ENCODE measurements around the gene LCORL.
"Not testable (repeated sequence)": the region's sequence is repeated elsewhere in the genome, so short reads cannot be mapped to it uniquely, and the experiment has no call there.

LCORL gene

DNA sequence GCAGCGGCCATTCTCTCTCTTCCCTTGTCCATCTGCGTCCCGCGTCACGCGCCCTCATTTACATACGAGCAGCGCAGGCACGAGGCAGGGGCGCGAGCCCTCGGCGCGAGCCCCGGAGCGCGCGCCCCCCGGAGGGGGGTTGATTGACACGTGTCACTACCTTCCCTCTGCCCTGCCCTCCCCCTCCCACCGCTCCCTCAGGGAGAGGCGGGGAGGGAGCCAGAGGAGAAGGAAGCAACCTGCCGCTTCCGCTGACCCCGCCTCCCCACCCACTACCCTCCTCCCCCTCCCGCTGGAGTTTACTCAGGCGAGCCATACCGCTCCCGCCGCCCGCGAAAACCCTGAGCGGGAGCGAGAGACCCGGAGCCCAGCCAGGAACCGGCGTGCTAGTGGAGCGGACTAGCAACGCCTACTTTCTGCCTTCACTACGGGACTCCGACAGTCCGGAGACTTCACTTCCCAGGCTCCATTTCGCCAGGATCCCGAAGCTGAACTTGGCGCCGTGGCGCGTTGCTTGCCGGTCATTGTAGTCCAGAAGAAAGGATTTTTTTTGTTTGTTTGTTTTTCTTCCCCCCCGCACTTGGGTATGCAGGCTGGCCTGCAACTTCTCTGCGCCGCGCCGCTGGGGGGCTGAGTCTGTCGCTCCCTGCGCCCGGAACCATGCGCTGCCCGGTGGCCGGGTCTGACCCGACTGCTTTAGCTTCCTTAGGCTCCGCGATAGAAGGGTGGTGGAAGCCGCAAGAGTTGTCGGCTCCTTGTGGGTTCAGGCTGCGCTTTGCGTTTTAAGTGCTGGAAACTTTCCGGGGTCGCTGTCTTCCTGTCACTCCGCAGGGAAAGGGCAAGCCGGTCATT is at the start of gene LCORL:
TSS of gene LCORL (minus strand) at position 36 of the 852 bp plus-strand sequence. CDS start at position 32, 4 bp downstream.
- DNase-seq: peak; percentile 90 to 91

DNA sequence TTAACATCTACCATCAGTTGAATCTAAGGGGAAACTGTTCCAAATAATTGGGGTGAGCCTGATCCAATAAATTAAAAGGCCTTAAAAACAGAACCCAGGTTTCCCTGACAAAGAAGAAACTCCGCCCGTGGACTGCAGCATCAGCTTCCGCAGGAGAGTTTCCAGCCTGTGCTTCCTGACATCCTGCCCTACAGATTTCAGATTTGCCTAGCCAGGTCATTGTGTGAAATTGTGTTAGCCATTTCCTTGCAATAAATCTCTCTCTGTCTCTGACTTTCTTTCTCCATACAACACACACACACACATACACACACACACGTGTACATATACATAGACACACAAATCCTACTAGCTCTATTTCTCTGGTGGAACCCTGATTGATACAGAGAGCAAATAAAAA is 48.3 kb upstream of the LCORL start:
- DNase-seq: no peak

DNA sequence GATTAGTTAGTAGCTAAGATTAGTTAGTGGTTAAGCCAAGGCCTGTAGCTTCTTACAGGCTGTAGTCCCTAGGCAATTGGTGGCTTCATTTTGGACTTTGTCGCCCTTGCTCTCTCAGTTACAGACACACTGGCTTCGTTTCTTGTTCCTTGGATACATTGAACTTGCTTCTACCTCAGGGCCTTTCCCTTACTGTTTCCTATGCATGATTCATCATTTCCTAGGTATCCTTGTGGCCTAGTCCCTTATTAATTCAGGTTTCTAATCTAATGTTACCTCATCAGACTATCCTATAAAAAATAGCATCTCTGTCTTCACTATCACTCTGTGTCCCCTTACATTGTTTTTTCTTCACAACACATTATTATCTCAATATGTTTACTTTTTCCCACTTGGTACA is 45.5 kb upstream of the LCORL start:
- no peak for DNase-seq

DNA sequence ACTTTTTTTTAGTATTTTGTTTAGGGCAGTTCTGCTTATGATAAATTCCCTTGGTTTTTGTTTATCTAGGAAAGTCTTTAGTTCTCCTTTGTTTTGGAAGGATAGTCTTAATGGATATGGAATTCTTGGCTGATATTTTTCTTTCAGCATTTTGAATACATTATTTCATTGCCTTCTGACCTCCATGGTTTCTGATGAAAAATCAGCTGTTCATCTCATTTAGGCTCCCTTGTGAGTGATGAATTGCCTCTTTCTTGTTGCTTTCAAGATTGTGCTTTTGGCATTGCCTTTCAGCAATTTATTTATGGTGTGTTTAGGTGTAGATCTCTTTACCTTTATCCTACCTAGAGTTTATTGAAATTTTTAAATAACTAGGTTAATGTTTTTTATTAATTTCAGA is 41.5 kb upstream of the LCORL start:
- DNase-seq: no peak

DNA sequence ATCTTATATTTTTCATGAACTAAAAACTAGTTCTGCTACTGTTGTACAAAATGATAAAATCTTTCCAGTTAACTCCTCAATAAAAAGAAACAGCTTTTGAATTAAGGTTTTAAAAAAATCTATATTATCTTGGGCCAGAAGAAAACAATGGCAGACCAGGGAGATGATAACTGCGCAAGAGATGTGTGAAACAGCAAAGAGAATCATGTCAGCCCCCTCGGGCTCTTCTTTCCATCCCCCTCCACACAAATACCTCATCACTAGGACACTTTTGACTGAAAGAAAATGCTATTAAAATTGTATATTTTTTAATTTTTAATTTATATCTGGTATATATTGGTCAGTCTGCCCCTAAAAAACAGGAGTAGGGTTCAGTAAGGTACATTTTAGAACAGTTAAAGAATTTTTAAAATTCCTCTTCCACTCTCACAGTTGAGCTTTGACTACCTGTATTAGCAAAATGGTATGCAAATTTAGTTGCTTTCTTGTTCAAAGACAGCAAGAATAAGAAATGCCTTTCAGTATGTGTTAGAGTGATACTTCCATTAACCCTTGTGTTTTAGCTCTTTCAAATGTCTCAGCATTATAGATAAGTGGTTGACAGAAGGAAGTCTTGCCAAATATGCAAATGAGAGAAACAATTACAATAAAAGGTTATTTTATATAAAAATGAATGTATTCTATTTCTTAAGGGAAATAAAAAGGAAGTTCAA is 36.4 kb upstream of the LCORL start:
- no peak for DNase-seq

DNA sequence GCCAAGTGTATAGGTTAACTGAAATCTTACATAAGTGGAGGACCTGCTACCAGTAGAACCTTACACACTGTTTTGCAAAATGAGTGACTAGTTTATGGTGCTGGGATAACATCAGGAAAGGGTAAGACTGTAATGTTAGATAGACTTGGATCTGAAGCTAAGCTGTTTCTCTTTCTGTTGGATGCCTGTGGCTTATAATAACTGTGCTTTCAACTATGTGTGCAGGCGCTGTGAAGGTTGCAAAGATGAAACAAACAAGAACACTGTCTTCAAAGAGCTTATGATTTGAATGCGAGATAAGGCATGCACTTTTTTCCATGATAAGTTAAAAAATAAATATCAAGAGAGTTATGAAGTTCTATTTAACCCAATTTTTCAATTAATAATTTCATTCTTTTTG is 34.5 kb upstream of the LCORL start:
- DNase-seq: no peak

DNA sequence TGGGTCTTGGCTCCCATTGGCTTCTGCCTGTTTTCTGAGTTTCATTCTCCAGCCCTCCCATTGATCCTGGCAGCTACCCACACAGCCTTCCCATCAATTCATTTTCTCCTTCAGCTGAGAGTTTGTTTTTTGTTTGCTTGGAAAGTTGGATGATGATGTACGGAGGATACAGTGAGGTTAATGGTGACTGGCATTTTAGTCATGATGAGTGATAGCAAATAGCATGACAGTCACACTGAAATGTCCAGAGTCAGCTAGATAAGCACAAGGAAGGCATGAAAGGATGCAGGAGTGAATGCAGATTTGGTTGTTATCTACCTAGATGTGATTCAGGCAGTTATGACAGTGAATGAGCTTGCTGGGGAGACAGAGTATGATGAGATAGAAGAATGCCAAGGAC is 30.6 kb upstream of the LCORL start:
- DNase-seq: no peak

DNA sequence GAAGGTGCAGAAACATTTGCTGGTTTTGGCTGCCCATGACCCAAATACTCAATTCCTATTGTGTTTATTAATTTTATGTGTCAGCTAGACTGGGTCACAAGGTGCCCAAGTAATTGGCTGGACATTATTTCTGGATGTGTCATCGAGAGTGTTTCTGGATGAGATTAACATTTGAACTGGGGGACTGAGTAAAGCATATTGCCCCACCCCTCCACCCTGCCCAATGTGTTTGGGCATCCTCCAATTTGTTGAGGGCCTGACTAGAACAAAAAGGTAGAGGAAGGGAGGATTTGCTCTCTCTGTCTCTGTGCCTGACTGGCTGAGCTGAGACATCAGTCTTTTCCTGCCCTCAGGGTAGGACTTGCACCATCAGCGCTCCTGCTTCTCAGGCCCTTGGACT is 29.7 kb upstream of the LCORL start:
- DNase-seq: no peak

DNA sequence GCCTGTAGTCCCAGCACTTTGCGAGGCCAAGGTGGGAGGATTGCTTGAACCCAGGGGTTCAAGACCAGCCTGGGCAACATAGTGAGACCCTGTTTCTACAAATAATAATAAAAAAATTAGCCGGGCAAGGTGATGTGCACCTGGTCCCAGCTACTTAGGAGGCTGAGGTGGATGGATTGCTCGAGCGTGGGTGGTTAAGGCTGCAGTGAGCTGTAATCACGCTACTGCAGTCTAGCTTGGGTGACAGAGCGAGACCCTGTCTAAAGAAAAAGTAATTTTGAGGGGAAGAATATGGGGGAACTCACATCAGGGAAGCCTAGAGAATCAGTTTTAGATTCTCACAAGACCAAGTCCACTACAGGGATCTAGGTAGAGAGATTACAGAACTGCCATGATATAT is 28.9 kb upstream of the LCORL start:
- DNase-seq: no peak

DNA sequence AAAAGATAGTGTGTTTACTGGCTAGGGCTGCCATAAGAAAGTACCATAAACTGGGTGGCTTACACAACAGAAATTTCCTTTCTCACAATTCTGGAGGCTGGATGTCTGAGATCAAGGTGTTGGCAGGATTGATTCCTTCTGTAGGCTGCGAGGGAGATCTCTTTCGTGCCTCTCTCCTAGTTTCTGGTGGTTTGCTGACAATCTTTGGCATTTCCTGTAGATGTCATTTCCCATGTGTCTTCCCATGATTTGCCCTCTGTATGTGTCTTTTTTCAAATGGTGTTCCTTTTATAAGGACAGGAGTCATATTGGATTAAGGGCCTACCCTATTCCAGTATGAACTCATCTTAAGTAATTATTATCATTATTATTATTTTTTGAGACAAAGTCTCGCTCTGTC is 27.9 kb upstream of the LCORL start:
- no peak for DNase-seq

DNA sequence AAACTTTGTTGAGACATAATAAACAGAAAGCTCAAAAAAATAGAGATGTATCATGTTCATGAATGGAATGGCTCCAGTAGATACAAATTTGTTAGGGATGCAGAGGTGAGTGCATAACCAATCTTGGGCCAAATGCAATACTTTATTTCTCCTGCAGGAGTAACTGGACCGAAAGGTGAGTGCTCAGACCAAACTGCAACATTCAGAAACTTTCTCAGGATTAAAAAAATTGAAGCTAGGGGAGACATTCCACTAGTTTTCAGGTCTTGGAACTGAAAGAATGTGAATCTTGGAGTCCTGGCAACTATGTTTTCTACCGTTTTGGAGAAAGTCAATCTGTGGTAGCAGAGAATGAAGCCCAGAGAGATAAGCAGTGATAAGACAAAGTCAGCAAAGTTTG is 21.2 kb upstream of the LCORL start:
- DNase-seq: no peak

DNA sequence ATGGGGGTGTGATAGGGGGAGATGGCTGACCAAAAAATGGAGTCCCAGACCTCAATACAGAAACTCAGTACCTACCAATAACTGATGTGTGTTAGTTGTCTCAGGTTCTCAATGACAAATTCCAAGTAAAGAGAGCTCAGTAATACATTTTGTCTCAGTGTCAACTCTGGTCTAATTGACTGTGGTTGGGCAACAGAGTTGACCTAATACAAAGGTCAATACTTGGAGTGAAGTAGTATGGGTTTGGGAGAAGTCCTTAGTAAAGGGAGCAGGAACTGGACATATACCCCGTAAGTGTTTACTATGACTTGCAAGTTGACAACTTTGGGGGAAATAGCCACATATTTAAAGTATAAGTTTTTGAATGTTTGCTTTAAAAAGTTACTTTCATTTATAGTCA is 20.5 kb upstream of the LCORL start:
- no peak for DNase-seq

DNA sequence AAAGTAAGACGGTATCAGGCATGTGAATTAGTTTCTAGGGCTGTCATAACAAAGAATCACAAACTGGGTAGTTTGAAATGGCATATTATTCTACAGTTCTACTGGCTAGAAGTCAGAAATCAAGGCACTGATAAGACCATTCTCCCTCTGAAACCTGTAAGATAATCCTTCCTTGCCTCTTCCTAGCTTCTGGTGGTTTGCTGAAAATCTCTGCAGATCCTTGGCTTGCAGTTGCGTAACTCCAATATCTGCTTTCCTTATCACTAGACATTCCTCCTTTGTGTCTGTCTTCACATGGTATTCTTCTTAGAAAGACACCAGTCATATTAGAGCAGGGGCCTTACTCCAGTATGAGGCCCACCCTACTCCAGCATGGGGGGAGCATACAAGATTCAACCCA is 19.6 kb upstream of the LCORL start:
- DNase-seq: no peak

DNA sequence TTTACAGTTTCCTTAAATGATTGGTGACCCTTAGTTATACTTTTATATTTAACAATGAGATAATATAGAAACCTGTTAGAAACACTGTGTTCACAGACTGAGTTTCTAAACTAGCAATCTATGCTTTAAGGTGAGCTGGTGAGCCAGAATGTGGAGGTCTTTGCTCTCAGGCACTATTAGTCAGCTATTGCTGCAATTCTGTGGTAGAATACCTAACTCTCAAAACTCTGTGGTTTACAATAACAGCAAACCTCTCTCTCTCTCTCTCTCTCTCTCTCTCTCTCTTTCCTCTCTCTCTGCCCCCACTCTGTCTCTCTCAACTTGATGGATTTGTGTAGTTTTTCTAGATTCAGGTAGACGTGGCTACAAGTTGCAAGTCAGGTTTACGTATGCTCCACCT is 17.6 kb upstream of the LCORL start:
- no peak for DNase-seq

DNA sequence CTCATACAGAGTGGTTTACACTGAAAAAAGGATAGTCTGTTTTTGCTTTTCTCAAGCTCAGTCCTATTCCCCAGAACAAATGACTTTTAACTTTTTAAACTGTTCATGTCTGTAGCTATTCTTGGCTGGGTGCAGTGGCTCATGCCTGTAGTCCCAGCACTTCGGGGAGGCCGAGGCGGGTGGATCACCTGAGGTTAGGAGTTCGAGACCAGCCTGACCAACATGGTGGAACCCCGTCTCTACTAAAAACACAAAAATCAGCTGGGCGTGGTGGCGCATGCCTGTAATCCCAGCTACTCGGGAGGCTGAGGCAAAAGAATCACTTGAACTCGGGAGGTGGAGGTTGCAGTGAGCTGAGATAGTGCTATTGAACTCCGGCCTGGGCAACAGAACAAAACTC is 14.8 kb upstream of the LCORL start:
- not testable (repeated sequence) for DNase-seq

DNA sequence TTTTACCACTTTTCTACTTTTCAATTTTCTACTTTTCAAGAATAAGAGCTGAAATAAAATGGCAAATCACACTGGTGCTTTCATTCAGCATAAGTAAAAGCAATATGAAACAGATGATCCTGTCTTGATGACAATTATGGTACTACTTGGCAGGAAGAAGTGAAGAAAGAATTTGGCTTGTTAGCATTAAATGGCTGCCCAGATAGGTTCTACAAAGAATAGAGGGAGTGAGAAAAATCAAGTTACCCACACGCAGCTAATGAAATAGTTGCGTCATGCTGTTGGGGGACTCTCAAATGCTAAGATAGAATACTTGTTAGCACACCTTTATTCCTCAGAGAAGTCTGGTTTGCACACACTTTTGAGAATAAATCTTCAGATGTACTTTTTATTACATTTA is 12.5 kb upstream of the LCORL start:
- no peak for DNase-seq

DNA sequence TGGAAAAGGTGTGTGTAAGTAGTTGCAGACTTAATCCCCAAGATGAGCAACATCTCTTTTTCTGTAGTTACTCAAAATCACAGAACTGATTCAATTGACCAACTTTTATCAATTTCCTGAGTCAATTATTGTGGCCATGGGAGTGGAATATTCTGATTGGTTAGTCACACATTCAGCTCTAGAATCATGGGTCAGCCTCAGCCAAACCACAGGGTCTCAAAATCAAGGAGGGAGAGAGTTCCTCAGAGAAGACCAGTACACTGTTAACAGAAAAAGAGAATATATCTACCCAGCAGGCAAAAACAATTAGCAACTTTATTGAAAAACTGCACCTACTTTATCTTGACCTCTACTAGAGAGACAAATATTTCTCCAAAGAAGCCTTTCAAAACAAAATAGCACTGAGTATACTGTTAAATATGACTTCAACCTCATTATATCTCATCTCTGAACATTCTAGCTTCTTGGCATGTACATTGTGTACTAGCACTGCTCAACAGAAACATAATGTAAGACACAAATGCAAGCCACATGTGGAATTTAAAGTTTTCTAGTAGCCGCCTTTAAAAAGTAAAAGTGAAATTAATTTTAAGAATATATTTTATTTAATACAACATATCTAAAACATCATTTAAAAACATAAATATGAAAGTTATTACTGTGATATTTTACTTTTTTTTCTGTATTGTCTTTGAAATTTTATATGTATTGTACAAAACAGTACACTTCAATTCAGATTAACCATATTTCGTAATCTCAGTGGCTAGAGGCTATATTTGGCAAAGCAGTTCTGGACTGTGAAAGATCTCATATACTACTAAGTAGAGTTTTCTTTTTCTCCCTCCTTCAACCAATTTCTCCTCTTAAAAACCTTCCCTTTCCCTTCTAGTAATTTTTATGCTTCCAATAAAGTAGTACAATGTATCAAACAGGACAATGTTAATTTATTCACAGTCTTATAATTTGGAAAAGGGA is 11.8 kb upstream of the LCORL start:
- DNase-seq: no peak

DNA sequence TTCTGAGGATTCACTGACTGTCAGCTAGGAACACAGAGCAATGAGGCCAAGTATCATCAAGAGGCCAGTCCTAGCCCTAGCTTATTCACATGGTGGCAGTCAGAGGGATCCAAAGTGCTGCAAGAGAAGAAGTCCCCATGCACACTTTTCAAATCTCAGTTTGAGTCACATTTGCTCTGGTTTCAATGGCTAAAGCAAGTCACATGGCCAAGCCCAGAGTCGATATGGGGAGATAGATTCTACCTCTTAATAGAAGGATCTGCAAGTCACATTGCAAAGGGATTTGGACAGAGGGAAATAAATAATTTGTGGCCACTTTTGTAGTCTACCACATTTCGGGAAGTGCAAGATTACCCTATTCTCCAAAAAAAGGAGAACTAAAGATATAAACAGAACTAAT is 3.7 kb upstream of the LCORL start:
- DNase-seq: no peak

DNA sequence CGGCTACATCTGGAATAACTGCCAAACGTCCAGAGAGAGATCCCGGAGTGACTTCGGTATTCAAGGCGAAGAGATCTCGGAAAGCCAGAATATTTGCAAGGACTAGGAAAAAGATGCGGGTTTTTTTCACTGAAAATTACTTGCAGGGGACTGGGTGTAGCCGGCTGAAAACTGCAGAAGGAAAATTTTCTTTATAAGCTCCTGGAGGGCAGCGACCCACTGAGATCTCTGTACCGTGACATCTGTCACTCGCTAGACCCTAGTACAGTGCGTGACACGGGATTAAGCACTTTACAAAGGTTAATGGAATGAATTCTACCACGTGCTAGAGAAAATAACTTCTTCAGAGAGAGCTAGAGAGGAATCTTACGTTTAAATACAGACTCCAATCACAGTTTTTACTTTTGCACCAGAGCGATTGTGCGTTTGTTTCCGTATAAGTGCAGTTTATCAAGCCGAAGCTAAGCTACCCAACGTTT is 1.1 kb upstream of the LCORL start:
- peak in 1 of 2 donors; percentile 6 for DNase-seq

DNA sequence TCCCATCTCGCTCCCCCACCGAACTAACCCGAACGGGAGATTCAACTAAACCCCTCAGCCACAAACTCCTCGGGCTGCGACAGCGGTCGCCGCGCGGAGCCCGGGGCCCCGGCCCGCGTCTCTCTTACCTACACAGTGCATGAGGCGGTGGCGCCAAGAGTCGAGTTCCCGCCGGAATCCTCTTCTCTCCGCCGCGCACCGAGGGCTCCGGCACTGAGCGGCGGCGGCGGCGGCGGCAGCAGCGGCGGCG is 160 bp downstream of the LCORL start:
- DNase-seq: no peak

DNA sequence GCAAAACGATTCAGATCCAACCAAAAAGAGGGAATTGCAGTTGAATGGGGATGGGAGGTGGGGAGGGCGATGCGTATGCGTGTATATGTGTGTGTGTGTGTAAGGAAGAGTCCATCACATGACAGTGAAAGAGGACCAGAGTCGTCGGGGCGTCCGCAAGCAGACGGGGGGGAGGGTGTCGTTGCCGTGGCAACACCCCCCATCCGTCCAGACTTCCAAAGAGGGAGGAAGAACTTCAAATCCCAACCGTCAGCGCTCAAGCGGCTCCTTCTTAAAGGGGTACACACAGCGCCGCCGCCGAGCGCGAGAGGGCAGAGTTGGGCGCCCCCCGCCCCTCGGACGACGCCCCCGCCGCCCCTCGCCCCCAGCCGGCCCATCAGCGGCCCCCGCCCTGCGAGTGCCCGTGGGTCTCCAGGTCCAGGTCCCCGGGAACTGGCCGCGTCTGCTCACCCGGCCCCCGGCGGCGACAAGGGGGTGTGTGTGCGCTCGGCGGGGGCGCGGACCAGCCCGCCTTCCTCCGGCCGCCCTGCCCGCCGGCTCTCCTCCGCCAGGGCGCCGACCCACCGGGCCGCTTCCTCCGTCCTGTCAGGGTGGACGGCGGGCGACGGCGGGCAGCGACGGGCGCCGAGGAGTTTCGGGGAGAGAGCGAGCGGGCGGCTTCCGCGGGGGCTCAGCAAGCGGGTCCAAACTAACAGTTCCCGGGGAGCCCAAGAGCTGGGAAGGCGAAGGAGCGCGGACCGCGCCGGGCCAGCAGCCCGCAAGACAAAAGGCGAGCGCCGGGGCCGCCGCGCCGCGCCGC is 685 bp downstream of the LCORL start:
- peak; percentile 47 to 64 for DNase-seq

DNA sequence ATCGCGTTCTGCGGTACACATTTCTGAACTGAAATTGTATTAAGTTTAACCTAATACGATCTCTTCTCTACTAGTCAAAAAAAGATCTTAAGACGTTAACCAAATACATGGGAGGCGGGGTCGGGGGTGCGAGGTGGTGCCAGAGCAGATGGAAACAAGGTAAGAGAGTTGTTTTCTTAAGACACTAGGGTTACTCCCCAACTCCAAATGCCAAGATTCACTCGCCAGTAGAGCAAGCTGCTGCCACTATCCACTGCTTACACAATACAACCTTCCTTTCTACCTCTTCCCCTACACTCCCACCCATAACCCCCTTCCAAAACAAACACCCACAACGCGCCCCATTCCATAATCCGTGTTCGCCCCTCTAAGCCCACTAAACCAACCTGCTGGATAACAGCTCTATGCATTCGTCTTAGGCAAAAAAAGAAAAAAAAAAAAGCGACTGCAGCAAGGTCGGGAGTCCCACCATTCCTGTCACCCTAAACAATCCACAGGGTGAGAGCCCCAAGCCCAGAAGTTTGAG is 1.3 kb downstream of the LCORL start:
- DNase-seq: peak in 1 of 2 donors; percentile 12

Measured in CD4-positive, alpha-beta T cell treated with Interferon alpha-2 for 1 hour (primary cell).